Prostate gland (tissue), 2 donors: Measurements from ENCODE around the gene TANC1. TPM values are rescaled to one million over a fixed set of nuclear protein-coding genes. Genes with fewer than 3 reads are reported as not detected.

ENCODE experiments used
- DNase-seq: peaks from one replicate; pipeline ENCODE4 v3.0.0-alpha.2; 2019; ENCODE audit warnings: low spot score
- H3K27ac ChIP-seq, 2 donors: fragments of 200-600 bp; sonication (generic); 2 replicates each; pipeline ENCODE4 v1.5.1; 2017 to 2019
- H3K27me3 ChIP-seq: fragments of 200-600 bp; sonication (generic); replicated peaks from 2 replicates; pipeline ENCODE4 v1.5.1; 2019; ENCODE audit not compliant: insufficient read depth
- H3K36me3 ChIP-seq, 2 donors: fragments of 200-600 bp; sonication (generic); 1 replicate in 1 of 2; 2 replicates in 1 of 2; pipeline versions ENCODE4 v1.5.1 to v1.8.1; 2017 to 2019
- H3K4me1 ChIP-seq: fragments of 200-600 bp; sonication (generic); replicated peaks from 2 replicates; pipeline ENCODE4 v1.5.1; 2019
- H3K4me3 ChIP-seq, 2 donors: fragments of 200-600 bp; sonication (generic); 2 replicates each; pipeline ENCODE4 v1.5.1; 2017 to 2019
- H3K9me3 ChIP-seq: fragments of 200-600 bp; sonication (generic); 2 replicates; pipeline ENCODE4 v1.5.1; 2017
- POLR2A ChIP-seq: fragments of 450-650 bp; IDR thresholded peaks from one replicate; pipeline ENCODE4 v1.6.1; 2016; ENCODE audit warnings: antibody characterized with exemption, mild to moderate bottlenecking
- POLR2AphosphoS5 ChIP-seq: sonication (generic); formaldehyde crosslinking; IDR thresholded peaks from one replicate; pipeline ENCODE4 v1.6.1; 2017; ENCODE audit warnings: antibody characterized with exemption
- WGBS: methylation state at CpG from one replicate; pipeline ENCODE4 v1.1.5; 2018; 5-methylcytosine and 5-hydroxymethylcytosine counted together
- intact Hi-C: fragments of 100-400 bp; cut with DNase I; formaldehyde crosslinking; loops from one replicate; pipeline ENCODE4 v1.14.2; 2022
- total RNA-seq, 2 donors: library from RNA; depleted of rRNA; stranded (reverse); fragments of >200 nt; gene quantifications; one replicate each; pipeline ENCODE4 v1.1.0, GENCODE V29; 2016
- TF ChIP-seq, protein P1 (sequence below), 4 experiments: fragments of 200-600 bp in 2 of 4; fragments of 450-650 bp in 2 of 4; sonication (generic) in 2 of 4; IDR thresholded peaks; 1 replicate in 3 of 4; 2 replicates in 1 of 4; pipeline ENCODE4 v1.5.1; 2016 to 2019; ENCODE audit warnings: antibody characterized with exemption in 4 of 4, mild to moderate bottlenecking in 2 of 4, moderate library complexity in 2 of 4

The TANC1 gene
- total RNA-seq, 2 donors from 2014 or later: 33.5 to 39.7 TPM

DNA sequence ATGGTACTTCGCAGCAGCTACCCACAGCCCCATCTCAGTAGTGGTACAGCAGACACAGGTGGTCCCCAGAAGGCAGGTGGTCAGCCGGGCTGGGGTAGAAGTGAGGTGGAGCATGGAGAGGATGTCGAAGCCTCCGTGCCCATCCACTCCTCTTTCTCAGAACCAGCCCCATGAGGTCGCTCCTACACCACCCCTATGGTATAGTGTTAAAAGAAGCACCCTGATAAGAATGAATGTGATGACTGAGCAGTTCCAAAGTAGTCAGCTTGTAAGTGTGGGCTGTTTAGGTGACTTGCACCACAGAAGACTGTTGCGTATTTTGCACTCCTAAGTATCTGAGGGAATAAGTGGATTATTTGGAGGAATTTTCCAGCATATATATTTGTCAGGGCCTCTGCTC is 206.7 kb downstream of the TANC1 start:
- Histone ChIP-seq H3K9me3 (no peaks in the 10 kb centered on the region), H3K4me3 (no peak overlapping the region), H3K4me1 (no peaks in the 10 kb centered on the region), H3K36me3 (peaks cover 0 to 2% of the 10 kb centered on the region in 2 donors), H3K27me3 (no peaks in the 10 kb centered on the region), H3K27ac (no peak overlapping the region)
- DNase-seq: no peak
- TF ChIP-seq POLR2A: no peak
- TF ChIP-seq, protein P1, sequence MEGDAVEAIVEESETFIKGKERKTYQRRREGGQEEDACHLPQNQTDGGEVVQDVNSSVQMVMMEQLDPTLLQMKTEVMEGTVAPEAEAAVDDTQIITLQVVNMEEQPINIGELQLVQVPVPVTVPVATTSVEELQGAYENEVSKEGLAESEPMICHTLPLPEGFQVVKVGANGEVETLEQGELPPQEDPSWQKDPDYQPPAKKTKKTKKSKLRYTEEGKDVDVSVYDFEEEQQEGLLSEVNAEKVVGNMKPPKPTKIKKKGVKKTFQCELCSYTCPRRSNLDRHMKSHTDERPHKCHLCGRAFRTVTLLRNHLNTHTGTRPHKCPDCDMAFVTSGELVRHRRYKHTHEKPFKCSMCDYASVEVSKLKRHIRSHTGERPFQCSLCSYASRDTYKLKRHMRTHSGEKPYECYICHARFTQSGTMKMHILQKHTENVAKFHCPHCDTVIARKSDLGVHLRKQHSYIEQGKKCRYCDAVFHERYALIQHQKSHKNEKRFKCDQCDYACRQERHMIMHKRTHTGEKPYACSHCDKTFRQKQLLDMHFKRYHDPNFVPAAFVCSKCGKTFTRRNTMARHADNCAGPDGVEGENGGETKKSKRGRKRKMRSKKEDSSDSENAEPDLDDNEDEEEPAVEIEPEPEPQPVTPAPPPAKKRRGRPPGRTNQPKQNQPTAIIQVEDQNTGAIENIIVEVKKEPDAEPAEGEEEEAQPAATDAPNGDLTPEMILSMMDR (IDR thresholded peaks at IDR 0.05): no peak
- TF ChIP-seq POLR2AphosphoS5: no peak
- intact Hi-C loops: no loop called here
- 77% methylated on average over 6 of the region's 6 CpGs for WGBS

DNA sequence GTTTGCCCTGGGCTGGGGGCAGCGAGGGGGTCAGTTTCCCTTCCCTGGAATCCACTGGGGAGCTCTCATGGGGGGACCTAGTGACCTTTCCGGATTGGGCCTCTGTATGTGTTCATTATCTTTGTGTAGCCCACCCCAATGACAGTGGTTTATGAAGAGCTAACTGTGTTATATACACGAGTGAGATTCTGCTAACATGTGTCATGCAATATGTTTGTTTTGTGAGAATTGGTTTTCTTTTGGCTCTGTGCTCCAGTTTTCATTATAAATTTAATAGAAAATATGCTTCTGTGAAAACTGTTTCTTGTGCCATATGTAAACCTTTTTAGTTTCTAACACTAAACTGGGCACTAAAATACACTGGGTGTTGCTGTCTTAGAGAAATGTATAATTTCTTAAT is 207.5 kb downstream of the TANC1 start:
- 69% methylated on average over 3 of the region's 3 CpGs for WGBS
- peaks cover 0 to 2% of the 10 kb centered on the region in 2 donors for H3K36me3 ChIP-seq
- no peaks in the 10 kb centered on the region for H3K9me3 ChIP-seq
- no peaks in the 10 kb centered on the region for H3K27me3 ChIP-seq
- H3K27ac ChIP-seq: no peak overlapping the region
- no peaks in the 10 kb centered on the region for H3K4me1 ChIP-seq
- no peak for DNase-seq
- intact Hi-C loops: no loop called here
- TF ChIP-seq, protein P1 (IDR thresholded peaks at IDR 0.05): no peak
- TF ChIP-seq POLR2A: no peak
- TF ChIP-seq POLR2AphosphoS5: no peak
- no peak overlapping the region for H3K4me3 ChIP-seq

DNA sequence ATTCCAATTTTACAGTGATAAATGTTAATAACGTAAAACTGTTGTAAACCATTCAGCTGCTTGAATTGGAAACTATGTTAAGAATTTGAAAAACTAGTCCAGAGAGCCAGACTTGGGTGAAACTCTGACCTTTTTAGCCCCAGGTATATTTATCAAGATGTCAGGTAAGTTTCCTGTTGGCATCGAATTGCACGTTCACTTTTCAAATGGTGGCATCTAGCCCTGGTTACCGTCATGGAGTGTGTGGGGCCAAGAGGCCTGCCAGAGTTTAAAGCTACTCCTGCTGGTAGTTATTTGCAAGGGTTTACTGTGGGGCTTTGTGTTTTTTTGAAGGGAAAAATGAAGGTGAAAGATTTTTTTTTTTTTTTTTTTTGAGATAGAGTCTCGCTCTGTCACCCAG is 208.1 kb downstream of the TANC1 start:
- intact Hi-C loops: no loop called here
- TF ChIP-seq, protein P1 (IDR thresholded peaks at IDR 0.05): peak in 1 of 4 experiments; percentile 8
- no peak for TF ChIP-seq POLR2AphosphoS5
- Histone ChIP-seq H3K27me3 (no peaks in the 10 kb centered on the region), H3K27ac (no peak overlapping the region), H3K9me3 (no peaks in the 10 kb centered on the region), H3K36me3 (peaks cover 0 to 2% of the 10 kb centered on the region in 2 donors), H3K4me3 (no peak overlapping the region), H3K4me1 (no peaks in the 10 kb centered on the region)
- 59% methylated on average over 5 of the region's 5 CpGs for WGBS
- DNase-seq: no peak

DNA sequence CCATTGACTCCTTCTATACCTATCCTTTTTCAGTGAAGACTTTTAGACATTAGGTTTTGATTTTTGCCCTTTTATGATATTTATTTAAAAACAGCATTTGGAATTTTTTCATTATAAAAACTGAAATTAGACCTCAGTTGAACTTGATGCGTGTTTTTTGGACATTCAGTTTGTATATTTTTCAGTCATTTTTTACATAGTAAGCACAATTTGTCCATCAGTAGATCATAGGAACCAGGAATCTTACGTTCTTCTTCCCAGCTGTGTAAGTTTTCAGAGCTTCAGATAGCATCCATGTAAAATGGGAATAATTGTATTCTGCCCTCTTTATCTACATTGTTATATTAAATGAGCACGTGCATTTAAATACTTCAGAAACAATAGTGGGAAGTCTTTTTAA is 208.9 kb downstream of the TANC1 start:
- H3K36me3 ChIP-seq: peaks cover 0 to 2% of the 10 kb centered on the region in 2 donors
- TF ChIP-seq, protein P1 (IDR thresholded peaks at IDR 0.05): no peak

DNA sequence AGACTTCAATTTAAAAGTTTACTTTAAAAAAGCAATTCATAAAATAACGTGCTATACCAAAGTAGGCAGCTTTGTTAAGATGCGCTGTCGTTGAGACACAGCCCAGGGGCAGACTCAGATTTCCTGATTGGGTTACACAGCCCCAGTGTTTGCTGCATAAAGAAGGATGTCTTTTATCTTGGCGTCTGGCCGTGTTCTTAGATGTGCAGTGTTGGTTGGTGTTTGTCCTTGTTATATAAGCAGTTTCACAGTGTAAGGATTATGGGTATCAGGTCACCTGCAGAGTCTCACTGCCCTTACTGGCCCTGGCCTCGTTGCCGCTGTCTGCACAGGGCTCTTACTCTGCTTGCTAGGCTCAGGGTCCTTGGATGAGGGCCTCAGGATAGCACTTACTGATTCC is 209.5 kb downstream of the TANC1 start:
- no peak for DNase-seq
- Histone ChIP-seq H3K27me3 (no peaks in the 10 kb centered on the region), H3K9me3 (no peaks in the 10 kb centered on the region), H3K27ac (no peak overlapping the region), H3K4me3 (no peak overlapping the region), H3K36me3 (peaks cover 0 to 2% of the 10 kb centered on the region in 2 donors), H3K4me1 (no peaks in the 10 kb centered on the region)
- WGBS: 38% methylated on average over 7 of the region's 7 CpGs
- no peak for TF ChIP-seq POLR2A
- no peak for TF ChIP-seq POLR2AphosphoS5
- intact Hi-C loops: no loop called here

More for the DNA sequence above, 208.9 kb downstream of the TANC1 start:
- Histone ChIP-seq H3K4me1 (no peaks in the 10 kb centered on the region), H3K4me3 (no peak overlapping the region), H3K27me3 (no peaks in the 10 kb centered on the region), H3K27ac (no peak overlapping the region), H3K9me3 (no peaks in the 10 kb centered on the region)
- 82% methylated on average over 3 of the region's 3 CpGs for WGBS
- intact Hi-C loops: no loop called here
- no peak for DNase-seq
